LoVo (cell line): ENCODE data around the gene NEB.
"Not testable (repeated sequence)": the region's sequence is repeated elsewhere in the genome, so short reads cannot be mapped to it uniquely, and the experiment has no call there.

Experiments
- DNase-seq: peaks from one replicate; pipeline ENCODE4 v3.0.0-alpha.2; 2016; ENCODE audit warnings: low spot score

The NEB gene

DNA sequence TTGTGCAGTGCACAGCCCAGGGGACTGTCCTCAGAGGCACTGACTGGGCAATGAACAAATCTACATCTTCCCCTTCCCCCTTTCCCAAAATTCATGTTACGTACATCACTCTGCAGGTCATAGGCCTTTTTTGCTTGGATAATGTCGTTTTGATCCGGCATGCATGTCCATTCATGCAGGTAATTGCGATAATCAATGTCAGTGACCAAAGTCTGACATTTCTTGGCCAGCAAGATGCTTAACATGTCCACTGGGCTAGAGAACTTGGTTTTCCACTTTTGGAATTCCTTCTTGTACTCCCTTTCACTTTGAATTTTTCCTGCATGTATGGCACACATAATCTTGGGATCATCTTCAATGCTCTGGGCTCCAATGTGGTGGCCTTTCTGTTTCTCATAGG, 124.6 kb downstream of the NEB start:
- no peak for DNase-seq

DNA sequence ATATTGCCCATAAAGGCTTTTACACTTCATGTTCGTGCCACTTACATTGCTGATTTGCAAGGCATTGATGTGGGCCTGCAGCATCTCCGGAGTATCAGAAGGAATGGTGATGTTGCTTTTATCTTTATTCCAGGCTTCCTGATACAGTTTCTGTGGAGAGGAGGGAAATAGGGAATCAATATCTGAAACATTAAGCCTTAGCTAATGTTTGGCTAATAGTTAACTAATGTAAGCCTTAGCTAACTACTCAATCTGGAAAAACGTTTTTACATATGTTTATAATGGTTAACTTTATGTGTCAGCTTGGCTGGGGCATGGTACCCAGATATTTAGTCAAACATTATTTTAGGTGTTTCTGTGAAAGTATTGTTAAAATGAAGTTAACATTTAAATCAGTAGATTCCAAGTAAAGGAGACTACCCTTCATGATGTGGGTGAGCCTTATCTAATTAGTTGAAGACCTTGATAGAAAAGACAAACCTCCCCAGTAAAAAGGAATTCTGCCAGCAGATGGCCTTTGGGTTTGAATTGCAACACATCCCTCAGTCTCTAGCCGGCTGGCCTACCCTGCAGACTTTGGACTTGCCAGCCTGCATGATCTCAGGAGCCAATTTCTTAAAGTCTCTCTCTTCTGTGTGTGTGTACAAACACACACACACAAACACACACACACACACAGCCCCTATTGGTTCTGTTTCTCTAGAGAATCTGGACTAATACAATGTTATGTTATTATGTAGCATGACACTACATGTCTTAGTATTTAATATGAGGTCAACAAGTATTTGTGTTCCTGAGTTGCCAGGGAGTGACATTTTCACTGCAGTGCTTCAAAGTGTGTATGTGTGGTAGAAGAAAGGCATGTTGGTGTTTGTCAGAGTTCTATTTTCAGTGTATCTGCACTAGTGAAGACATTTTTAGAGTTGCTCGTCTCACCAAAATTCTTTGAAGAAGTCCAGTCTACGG, 126.5 kb downstream of the NEB start:
- DNase-seq: not testable (repeated sequence)

DNA sequence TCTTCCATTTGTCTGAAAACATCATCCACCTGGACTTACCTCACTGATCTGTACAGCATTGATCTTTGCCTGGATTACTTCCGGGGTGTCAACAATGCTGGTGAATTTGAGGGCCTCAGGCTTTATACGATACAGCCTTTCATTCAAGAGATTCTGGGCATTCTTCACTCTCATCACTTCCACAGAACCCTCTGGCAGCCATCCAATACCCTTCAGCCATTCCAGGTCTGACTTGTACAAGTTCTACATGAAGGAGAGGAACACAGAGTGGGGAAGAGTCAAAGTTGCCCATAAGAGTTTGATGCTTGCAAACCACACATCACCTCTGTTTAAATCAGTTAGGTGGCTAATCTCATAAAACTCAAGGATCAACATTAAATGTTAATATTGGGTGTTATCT, 130.7 kb downstream of the NEB start:
- not testable (repeated sequence) for DNase-seq

DNA sequence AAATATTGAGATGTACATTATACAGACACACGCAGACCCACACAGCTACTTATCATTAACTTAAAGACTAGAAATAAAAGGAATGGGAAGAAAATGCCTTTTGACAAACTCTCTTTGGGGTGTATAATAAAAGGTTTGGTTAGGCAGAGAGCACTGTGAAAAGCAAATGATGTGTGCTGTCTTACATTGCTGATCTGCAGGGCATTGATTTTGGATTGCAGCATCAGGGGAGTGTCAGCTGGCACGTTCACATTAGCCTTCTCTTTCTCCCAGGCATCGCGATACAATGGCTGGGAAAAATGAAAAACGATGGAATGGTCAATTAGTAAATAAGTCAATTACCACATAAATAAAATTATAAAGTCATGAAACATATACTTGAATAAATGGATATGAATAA, 131.9 kb downstream of the NEB start:
- not testable (repeated sequence) for DNase-seq

DNA sequence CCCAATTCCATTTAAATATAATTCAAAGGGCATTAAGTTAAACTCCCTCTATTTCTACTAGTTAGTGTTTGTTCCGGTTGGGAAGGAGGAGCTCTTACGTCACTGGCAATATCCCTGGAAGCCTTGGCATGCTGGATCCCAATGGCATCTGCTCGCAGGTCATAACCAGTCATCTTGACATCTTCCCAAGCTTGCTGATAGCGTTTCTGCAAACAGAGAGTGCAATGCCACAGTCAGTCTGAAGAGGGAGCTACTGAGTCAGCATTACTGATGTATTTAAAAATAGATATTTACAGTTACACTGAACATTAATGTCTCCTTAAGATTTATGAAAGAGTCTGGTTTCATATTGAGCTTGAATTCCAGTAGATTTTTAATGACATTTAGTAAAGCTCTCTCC, 132.5 kb downstream of the NEB start:
- DNase-seq: not testable (repeated sequence)

DNA sequence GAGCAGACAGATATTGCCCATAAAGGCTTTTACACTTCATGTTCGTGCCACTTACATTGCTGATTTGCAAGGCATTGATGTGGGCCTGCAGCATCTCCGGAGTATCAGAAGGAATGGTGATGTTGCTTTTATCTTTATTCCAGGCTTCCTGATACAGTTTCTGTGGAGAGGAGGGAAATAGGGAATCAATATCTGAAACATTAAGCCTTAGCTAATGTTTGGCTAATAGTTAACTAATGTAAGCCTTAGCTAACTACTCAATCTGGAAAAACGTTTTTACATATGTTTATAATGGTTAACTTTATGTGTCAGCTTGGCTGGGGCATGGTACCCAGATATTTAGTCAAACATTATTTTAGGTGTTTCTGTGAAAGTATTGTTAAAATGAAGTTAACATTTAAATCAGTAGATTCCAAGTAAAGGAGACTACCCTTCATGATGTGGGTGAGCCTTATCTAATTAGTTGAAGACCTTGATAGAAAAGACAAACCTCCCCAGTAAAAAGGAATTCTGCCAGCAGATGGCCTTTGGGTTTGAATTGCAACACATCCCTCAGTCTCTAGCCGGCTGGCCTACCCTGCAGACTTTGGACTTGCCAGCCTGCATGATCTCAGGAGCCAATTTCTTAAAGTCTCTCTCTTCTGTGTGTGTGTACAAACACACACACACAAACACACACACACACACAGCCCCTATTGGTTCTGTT, 137.2 kb downstream of the NEB start:
- DNase-seq: not testable (repeated sequence)

DNA sequence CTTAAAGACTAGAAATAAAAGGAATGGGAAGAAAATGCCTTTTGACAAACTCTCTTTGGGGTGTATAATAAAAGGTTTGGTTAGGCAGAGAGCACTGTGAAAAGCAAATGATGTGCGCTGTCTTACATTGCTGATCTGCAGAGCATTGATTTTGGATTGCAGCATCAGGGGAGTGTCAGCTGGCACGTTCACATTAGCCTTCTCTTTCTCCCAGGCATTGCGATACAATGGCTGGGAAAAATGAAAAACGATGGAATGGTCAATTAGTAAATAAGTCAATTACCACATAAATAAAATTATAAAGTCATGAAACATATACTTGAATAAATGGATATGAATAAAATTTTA, 142.4 kb downstream of the NEB start:
- DNase-seq: not testable (repeated sequence)

DNA sequence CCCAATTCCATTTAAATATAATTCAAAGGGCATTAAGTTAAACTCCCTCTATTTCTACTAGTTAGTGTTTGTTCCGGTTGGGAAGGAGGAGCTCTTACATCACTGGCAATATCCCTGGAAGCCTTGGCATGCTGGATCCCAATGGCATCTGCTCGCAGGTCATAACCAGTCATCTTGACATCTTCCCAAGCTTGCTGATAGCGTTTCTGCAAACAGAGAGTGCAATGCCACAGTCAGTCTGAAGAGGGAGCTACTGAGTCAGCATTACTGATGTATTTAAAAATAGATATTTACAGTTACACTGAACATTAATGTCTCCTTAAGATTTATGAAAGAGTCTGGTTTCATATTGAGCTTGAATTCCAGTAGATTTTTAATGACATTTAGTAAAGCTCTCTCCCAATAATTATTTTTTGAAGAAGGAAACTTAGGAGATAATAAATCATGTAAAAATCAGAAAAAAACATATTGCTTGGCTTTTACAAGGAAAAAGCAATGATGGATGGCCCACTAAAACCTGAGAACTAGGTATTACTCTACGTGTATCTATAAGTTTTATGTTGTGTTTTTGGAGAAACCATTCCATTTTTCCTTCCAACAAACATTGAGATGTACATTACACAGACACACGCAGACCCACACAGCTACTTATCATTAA, 142.9 kb downstream of the NEB start:
- not testable (repeated sequence) for DNase-seq

DNA sequence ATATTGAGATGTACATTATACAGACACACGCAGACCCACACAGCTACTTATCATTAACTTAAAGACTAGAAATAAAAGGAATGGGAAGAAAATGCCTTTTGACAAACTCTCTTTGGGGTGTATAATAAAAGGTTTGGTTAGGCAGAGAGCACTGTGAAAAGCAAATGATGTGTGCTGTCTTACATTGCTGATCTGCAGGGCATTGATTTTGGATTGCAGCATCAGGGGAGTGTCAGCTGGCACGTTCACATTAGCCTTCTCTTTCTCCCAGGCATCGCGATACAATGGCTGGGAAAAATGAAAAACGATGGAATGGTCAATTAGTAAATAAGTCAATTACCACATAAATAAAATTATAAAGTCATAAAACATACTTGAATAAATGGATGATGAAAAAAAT, 153.0 kb downstream of the NEB start:
- DNase-seq: not testable (repeated sequence)

DNA sequence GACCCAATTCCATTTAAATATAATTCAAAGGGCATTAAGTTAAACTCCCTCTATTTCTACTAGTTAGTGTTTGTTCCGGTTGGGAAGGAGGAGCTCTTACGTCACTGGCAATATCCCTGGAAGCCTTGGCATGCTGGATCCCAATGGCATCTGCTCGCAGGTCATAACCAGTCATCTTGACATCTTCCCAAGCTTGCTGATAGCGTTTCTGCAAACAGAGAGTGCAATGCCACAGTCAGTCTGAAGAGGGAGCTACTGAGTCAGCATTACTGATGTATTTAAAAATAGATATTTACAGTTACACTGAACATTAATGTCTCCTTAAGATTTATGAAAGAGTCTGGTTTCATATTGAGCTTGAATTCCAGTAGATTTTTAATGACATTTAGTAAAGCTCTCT, 153.6 kb downstream of the NEB start:
- DNase-seq: not testable (repeated sequence)

DNA sequence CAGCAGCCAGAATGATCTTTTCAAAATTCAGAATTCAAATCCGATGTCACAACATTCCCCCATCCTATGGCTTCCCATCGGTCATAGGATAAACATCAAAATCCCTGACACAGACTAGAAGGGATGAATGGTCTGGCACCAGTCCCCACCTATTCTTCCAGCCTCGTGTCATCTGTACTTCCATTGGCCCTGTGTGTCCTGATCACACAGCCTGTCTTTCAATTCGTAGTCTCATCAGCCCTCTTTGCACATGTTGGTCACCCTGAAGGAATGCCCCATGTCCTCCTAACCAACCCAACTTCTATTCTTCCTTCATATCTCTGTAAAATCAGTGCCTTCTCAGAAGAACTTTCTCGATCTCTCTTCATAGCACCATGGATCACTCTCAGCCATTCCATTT, 157.2 kb downstream of the NEB start:
- DNase-seq: no peak

DNA sequence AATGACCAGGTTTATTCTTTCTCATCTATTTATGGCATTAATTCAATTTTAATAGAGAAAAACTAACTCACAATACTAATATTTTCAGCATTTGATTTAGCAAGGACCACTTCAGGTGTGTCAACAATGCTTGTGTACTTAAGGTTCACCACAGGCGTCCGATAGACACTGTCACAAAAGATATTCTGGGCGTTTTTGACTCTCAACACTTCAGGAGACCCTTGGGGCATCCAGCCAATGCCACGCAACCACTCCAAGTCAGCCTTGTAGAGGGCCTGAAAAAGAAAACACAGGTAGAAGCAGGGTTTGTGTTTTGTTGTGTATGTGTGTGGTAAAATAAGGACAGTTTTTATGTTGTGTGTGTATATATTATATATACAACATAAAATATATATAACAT, 158.2 kb downstream of the NEB start:
- DNase-seq: no peak

DNA sequence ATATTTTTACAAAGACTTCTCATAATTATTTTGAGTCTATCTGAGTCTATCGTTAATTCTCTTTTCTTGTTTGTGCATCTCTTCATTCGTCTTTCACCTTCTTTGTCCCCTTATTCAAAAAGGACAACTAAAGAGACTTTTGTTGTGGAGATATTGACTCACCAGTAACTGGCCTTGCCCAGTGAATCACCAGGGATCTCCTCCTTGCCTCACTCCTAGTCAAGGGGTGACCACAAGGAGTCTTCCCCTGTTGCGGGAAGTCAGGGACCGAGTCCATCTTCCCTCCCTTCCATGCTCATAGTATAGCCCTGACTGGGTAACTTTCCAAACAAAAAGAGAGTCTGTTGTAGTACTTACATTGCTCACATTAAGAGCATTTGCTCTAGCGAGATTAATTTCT, 158.9 kb downstream of the NEB start:
- DNase-seq: no peak

DNA sequence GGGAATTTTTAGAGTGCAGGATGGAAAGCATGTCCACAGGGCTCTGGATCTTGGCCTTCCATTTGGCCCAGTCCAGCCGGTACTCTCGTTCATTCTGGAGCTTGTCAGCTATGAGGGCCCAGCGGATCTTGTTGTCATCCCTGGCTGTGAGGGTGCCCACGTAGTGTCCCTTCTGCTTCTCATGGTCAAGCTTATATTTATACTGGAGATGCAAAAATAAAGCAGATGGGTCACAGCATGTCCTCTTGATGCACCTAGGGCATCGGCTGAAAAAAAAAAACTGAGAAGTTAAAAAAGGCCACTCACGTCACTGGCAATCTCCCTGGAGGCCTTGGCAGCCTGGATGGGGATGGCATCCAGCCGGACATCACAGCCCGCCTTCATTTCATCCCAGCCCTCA, 164.1 kb downstream of the NEB start:
- DNase-seq: no peak

DNA sequence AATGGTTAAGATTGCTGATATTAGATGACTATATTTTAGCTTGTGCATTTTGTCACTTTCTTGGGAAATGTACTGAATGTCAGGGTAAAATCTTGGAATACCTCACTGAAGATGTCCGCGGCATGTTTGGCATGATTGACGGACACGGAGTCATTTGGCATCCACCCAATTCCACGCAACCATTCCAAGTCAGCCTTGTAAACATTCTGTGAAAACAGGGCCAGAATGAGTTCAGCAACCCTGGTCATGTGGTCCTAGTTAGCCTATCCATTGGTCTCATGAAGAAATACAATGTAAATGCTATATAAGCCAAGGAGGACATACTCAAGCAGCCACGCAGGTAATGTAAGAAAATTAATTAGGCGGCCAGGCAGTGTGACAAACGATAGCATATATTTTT, 165.1 kb downstream of the NEB start:
- no peak for DNase-seq

DNA sequence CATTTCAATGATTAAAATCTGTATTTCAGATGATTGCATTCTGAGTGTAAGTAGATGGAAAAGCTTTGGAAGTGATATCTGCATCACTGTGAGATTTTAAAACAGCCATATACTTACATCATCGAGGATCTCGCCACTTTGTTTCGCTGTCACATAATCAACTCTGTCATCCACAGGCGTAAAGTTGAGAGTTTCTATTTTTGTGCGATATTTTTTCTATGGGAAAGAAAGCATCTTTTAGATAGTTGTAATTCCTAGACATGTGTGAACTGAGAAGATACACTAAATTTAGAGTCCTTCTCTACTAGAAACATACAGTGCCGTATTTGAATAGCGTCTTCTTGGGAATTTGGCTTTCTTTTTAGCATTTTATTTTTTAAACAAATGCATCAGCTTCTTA, 165.8 kb downstream of the NEB start:
- DNase-seq: no peak

DNA sequence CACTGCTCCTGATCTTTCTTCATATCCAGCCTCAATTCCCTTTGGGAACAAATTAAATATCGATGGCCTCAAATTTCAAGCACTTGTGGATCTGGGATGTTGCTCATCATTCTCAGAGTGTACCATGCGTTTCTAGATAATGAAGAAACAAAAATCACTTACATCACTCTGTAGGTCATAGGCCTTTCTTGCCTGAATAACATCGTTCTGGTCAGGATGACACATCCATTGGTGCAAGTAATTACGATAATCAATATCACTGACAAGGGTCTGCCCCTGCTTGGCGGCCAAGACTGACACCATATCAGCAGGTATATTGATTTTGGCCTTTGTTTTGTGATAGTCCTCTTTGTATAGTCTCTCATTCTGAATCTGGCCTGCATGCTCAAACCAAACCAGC, 167.3 kb downstream of the NEB start:
- no peak for DNase-seq

DNA sequence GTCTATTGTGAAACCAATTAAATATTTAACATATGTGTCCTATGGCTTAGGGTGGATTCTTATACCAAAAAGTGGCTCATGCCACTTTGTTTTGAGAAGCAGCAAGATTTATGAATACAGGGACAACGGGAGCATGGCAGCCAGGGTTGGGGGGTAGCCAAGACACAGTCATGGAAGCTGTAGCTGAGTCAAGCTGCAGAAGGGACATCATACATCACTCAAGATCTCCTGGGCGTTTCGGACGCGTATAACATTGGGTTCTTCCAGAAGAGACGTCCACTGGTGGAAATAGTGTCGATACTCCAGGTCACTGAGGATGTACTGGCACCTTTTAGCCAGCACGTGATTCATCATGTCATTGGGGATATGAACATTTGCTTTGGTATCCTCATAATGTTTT, 171.9 kb downstream of the NEB start:
- no peak for DNase-seq

DNA sequence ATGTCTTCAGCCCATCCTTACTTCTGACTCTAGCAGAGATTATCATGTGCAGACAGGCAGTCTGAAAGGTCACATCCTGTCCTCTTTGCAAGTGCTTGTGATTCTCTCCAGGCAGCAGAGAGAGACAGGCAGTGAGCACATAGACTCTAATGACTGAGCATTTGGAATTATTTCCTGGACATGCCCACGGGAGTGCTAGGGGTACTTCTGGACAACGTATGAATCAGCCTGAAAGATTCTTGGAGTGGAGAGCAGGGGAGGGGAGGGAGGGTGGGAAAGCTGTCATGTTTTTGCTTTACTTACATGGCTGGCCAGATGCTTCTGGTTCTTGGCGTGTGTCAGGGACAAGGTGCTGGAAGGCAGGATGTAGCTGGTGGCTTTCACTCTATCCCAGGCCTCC, 174.0 kb downstream of the NEB start:
- no peak for DNase-seq

DNA sequence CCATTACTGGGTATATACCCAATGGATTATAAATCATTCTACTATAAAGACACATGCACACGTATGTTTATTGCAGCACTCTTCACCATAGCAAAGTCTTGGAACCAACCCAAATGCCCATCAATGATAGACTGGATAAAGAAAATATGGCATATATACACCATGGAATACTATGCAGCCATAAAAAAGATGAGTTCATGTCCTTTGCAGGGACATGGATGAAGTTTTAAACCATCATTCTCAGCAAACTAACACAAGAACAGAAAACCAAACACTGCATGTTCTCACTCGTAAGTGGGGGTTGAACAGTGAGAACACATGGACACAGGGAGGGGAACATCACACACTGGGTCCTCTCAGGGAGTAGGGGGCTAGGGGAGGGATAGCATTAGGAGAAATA, 174.8 kb downstream of the NEB start:
- not testable (repeated sequence) for DNase-seq

DNA sequence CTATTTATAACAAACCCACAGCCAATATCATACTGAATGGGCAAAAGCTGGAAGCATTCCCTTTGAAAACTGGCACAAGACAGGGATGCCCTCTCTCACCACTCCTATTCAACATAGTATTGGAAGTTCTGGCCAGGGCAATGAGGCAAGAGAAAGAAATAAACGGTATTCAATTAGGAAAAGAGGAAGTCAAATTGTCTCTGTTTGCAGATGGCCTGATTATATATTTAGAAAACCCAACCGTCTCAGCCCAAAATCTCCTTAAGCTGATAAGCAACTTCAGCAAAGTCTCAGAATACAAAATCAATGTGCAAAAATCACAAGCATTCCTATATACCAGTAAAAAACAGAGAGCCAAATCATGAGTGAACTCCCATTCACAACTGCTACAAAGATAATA, 176.4 kb downstream of the NEB start:
- DNase-seq: not testable (repeated sequence)

DNA sequence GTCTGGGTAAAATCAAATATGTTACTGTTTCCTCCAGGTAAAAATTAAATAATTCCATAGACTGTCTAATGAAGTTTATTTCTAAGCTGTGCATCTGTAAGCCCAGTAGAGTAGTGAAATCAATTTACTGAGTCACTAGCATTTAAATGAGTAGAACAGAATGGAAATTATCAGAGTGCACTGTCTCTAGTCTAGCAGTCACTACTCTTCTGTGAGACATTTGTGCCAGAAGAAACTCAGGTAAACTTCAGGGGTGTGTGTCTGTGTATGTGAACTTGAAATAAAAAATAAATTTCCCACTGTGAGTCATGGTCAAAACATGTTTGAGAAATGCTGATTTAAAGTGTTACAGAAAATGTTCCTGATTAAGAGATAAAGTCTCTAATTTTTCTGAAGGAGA, 178.2 kb downstream of the NEB start:
- DNase-seq: no peak

DNA sequence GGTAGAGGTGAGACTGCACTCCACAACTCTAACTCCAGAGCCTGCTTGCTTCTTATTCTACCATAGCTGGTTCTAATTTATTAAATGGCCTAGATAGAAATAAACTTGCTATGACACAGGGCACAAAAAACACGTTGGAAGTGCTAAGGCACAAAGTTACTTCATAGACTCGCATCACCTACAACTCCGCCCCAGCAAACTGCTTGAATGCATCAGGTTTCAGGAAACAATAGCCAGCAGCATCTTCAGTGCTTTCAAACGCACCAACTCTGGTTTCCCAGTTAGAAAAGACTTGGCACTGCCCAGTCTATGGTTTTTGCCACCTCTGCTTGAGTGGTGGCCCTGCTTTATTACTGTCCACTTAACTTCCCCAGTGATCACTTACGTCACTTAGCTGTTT, 182.0 kb downstream of the NEB start:
- DNase-seq: no peak
